Hepatocyte (in vitro differentiated cells): ENCODE results near the gene RNF11. TPM values are rescaled to one million over a fixed set of nuclear protein-coding genes. Genes with fewer than 3 reads are reported as not detected.
A peak's percentile ranks its signal among the peaks of the same experiment; 100 is the strongest.

Experiments used
- DNase-seq: peaks from one replicate; pipeline ENCODE4 v3.0.0-alpha.2; 2016; ENCODE audit warnings: low spot score
- H2AFZ ChIP-seq: fragments of 200-600 bp; sonication (generic); 2 replicates; pipeline ENCODE4 v1.6.0; 2016; ENCODE audit warnings: antibody characterized with exemption, mild to moderate bottlenecking
- H3K27ac ChIP-seq: fragments of 200-600 bp; sonication (generic); 2 replicates; pipeline ENCODE4 v1.5.1; 2016; ENCODE audit warnings: mild to moderate bottlenecking
- H3K27me3 ChIP-seq: fragments of 200-600 bp; sonication (generic); 2 replicates; pipeline ENCODE4 v1.6.1; 2016
- H3K36me3 ChIP-seq: fragments of 200-600 bp; sonication (generic); replicated peaks from 2 replicates; pipeline ENCODE4 v1.5.1; 2016; ENCODE audit warnings: low read depth; ENCODE audit not compliant: insufficient read depth
- H3K4me1 ChIP-seq: fragments of 200-600 bp; sonication (generic); 2 replicates; pipeline ENCODE4 v1.5.1; 2016; ENCODE audit warnings: mild to moderate bottlenecking, moderate library complexity; ENCODE audit not compliant: insufficient read depth
- H3K4me2 ChIP-seq: fragments of 200-600 bp; sonication (generic); 2 replicates; pipeline ENCODE4 v1.6.0; 2016
- H3K4me3 ChIP-seq: fragments of 200-600 bp; sonication (generic); 2 replicates; pipeline ENCODE4 v1.5.1; 2016; ENCODE audit warnings: mild to moderate bottlenecking
- H3K79me2 ChIP-seq: fragments of 200-600 bp; sonication (generic); 2 replicates; pipeline ENCODE4 v1.6.0; 2017; ENCODE audit warnings: mild to moderate bottlenecking
- H3K9me2 ChIP-seq: fragments of 200-600 bp; sonication (generic); replicated peaks from 2 replicates; pipeline ENCODE4 v1.6.0; 2017; ENCODE audit warnings: mild to moderate bottlenecking; ENCODE audit not compliant: insufficient read depth
- H3K9me3 ChIP-seq: fragments of 200-600 bp; sonication (generic); 2 replicates; pipeline ENCODE4 v1.5.1; 2016; ENCODE audit warnings: low read depth, mild to moderate bottlenecking
- H4K20me1 ChIP-seq: fragments of 200-600 bp; sonication (generic); 2 replicates; pipeline ENCODE4 v1.6.0; 2016; ENCODE audit warnings: mild to moderate bottlenecking; ENCODE audit not compliant: insufficient read depth, poor library complexity, severe bottlenecking
- EZH2 ChIP-seq: fragments of 200-600 bp; sonication (generic); IDR thresholded peaks from 2 replicates; pipeline ENCODE4 v1.6.1; 2016; ENCODE audit warnings: antibody characterized with exemption, mild to moderate bottlenecking, borderline replicate concordance
- EZH2phosphoT487 ChIP-seq: fragments of 200-600 bp; sonication (generic); IDR thresholded peaks from one replicate; pipeline ENCODE4 v1.6.1; 2018; ENCODE audit warnings: antibody characterized with exemption, mild to moderate bottlenecking, low read depth, moderate library complexity; ENCODE audit not compliant: unreplicated experiment, severe bottlenecking
- WGBS: methylation state at CpG from one replicate; pipeline ENCODE4 v1.1.6; 2016; ENCODE audit warnings: low lambda C conversion rate; ENCODE audit errors: missing lambda C conversion rate; 5-methylcytosine and 5-hydroxymethylcytosine counted together
- polyA plus RNA-seq: library from polyadenylated mRNA; unstranded; fragments of >200 nt; fragmentation: Nextera tagmentation; extraction: Ambion mirVana; gene quantifications from 2 replicates; pipeline ENCODE4 v1.2.1, GENCODE V29; 2016
- total RNA-seq: library from RNA; depleted of rRNA; stranded (reverse); fragments of >200 nt; gene quantifications from 2 replicates; pipeline ENCODE4 v1.2.3, GENCODE V29; 2014
- TF ChIP-seq, protein P1 (sequence below): fragments of 200-600 bp; sonication (generic); IDR thresholded peaks from 2 replicates; pipeline ENCODE4 v1.5.1; 2016; ENCODE audit warnings: antibody characterized with exemption, mild to moderate bottlenecking; ENCODE audit not compliant: poor library complexity

Gene RNF11
- total and polyA plus RNA-seq, 2 experiments from 2014 or later = 55.9 to 99.8 TPM

DNA sequence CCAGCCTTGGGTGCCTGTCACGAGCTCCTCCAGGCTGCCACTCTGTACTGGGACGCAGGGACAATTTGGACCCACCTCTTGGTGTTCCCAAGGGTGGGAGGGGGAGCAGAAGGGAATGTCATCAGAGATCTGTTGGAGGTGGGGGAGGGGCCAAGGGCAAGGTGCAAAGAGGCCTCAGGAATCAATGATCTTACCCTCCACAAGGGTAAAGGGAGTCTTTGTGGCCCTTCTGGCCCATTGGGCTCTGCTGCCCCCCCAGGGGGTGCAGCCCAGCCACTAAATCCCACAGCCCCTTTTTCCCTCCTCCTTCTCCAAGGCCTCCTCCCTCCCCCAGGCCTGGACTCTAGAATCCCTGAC is 85.8 kb downstream of the RNF11 start:
- peak overlapping the region; percentile 80 for H3K27ac ChIP-seq
- no peak overlapping the region for H2AFZ ChIP-seq
- H4K20me1 ChIP-seq = no peaks in the 10 kb centered on the region
- no peak for DNase-seq
- TF ChIP-seq, protein P1, sequence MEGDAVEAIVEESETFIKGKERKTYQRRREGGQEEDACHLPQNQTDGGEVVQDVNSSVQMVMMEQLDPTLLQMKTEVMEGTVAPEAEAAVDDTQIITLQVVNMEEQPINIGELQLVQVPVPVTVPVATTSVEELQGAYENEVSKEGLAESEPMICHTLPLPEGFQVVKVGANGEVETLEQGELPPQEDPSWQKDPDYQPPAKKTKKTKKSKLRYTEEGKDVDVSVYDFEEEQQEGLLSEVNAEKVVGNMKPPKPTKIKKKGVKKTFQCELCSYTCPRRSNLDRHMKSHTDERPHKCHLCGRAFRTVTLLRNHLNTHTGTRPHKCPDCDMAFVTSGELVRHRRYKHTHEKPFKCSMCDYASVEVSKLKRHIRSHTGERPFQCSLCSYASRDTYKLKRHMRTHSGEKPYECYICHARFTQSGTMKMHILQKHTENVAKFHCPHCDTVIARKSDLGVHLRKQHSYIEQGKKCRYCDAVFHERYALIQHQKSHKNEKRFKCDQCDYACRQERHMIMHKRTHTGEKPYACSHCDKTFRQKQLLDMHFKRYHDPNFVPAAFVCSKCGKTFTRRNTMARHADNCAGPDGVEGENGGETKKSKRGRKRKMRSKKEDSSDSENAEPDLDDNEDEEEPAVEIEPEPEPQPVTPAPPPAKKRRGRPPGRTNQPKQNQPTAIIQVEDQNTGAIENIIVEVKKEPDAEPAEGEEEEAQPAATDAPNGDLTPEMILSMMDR = no peak
- no peaks in the 10 kb centered on the region for H3K79me2 ChIP-seq
- H3K4me3 ChIP-seq = no peak overlapping the region
- no peaks in the 10 kb centered on the region for H3K9me2 ChIP-seq
- H3K27me3 ChIP-seq = no peaks in the 10 kb centered on the region
- 91% methylated on average over 2 of the region's 2 CpGs for WGBS
- H3K4me2 ChIP-seq = no peak overlapping the region
- H3K4me1 ChIP-seq = no peaks in the 10 kb centered on the region
- H3K36me3 ChIP-seq = no peaks in the 10 kb centered on the region
- no peaks in the 10 kb centered on the region for H3K9me3 ChIP-seq

DNA sequence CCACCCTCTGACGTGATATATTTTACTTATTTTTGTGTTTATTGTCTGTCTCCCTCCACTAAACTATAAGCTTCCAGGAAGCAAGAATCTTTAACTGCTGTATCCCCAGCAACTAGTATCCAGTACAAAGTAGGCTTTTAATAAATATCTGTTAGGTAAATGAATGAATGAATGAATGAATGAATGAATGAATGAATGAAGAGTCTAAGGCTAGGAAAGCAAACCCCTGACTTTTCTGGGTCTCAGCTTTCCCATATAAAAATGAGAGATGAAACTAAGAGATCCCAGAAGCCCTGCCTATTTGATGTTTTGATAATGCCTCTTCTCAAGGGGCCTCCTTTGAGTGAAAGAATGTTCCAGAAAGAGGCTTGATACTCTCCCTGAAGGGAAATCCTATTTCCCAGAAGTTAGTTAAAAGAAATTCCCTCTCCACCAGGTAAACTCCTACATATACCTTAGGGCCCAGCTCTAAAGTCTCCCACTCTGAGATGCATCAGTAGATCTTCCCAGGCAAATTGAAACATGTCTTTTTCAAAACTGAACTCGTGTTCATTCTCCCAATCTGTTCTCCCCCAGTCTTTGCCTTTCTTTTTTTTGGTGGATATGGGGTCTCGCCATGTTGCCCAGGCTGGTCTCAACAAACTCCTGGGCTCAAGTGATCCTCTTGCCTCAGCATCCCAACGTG is 86.5 kb downstream of the RNF11 start:
- no peaks in the 10 kb centered on the region for H3K79me2 ChIP-seq
- no peak for DNase-seq
- 93% methylated on average over 4 of the region's 4 CpGs for WGBS
- H3K27ac ChIP-seq = peak overlapping the region; percentile 80
- H3K4me2 ChIP-seq = no peak overlapping the region
- no peak overlapping the region for H3K4me3 ChIP-seq
- no peaks in the 10 kb centered on the region for H3K9me2 ChIP-seq
- no peaks in the 10 kb centered on the region for H4K20me1 ChIP-seq
- no peaks in the 10 kb centered on the region for H3K27me3 ChIP-seq
- H2AFZ ChIP-seq = no peak overlapping the region
- TF ChIP-seq EZH2 = no peak
- TF ChIP-seq EZH2phosphoT487 = no peak
- TF ChIP-seq, protein P1 = no peak
- no peaks in the 10 kb centered on the region for H3K36me3 ChIP-seq
- H3K4me1 ChIP-seq = no peaks in the 10 kb centered on the region
- no peaks in the 10 kb centered on the region for H3K9me3 ChIP-seq

Other genes with a start within 250 kb of the RNF11 start
- not detected in 2 replicates for gene C1orf185, start 134.0 kb upstream of the RNF11 start, total RNA-seq
- gene C1orf185, start 134.0 kb upstream of the RNF11 start, polyA plus RNA-seq = not detected in 2 replicates
- gene TTC39A, start 94.3 kb downstream of the RNF11 start, total RNA-seq = 35.1 and 40.0 TPM in 2 replicates
- 18.9 and 20.5 TPM in 2 replicates for gene TTC39A, start 94.3 kb downstream of the RNF11 start, polyA plus RNA-seq